ENCODE data around the gene FBLN2.
A peak's percentile ranks its signal among the peaks of the same experiment; 100 is the strongest.

Gene FBLN2

GRCh38 chr3:13547591-13548371, 1.1 kb upstream of the FBLN2 start:
- TF ChIP-seq, protein P1, sequence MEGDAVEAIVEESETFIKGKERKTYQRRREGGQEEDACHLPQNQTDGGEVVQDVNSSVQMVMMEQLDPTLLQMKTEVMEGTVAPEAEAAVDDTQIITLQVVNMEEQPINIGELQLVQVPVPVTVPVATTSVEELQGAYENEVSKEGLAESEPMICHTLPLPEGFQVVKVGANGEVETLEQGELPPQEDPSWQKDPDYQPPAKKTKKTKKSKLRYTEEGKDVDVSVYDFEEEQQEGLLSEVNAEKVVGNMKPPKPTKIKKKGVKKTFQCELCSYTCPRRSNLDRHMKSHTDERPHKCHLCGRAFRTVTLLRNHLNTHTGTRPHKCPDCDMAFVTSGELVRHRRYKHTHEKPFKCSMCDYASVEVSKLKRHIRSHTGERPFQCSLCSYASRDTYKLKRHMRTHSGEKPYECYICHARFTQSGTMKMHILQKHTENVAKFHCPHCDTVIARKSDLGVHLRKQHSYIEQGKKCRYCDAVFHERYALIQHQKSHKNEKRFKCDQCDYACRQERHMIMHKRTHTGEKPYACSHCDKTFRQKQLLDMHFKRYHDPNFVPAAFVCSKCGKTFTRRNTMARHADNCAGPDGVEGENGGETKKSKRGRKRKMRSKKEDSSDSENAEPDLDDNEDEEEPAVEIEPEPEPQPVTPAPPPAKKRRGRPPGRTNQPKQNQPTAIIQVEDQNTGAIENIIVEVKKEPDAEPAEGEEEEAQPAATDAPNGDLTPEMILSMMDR (IDR thresholded peaks at IDR 0.05; ENCODE audit: low read depth, low read length): no peak
- H3K4me3 ChIP-seq (replicated peaks in 1 of 2; ENCODE audit: low read depth in 2 of 2, low read length in 2 of 2): no peak overlapping the region
- no peak for DNase-seq (ENCODE audit: low read depth in 2 of 2)

DNA sequence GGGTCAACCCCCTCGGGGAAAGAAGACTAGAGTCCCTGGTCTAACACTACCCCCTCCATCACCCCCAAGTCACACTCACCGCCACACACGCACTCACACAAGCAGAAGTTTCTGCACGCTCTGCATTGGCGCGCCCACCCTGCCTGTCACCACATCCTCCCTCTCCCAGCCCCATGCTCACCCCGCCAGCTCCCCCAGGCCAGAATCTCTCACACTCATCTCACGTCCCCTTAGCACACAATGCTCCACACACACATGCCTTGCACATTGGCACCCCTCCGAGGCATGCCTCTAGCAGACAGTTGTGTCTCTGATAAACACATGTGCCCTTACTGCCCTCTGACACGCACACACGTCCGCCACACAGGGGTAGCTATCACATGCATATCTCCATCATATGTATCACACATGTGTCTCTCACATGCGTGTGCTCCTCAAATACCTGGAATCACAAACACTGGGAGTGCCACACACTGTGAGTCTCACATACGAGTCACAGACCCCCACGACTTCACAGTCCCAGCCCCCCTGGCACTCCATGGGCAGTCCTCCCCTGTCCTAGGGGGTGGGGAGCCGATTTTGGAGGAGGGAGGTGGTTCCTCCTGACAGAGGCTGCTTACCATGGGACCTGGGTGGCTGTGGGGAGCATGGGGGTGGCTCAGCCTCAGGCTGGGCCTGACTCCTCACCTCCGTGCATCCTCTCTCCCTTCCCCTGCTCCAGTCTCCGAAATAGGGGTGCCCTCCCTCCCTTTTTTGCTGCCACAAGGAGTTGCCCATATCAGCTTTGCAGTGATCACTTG, 898 bp downstream of the FBLN2 start:
- DNase-seq (ENCODE audit: low read depth in 2 of 2): no peak
- TF ChIP-seq, protein P1 (IDR thresholded peaks at IDR 0.05; ENCODE audit: low read depth, low read length): no peak
- peak overlapping the region in 1 of 2 donors; percentile 43 for H3K4me3 ChIP-seq (replicated peaks in 1 of 2; ENCODE audit: low read depth in 2 of 2, low read length in 2 of 2)

GRCh38 chr3:13550423-13550690, 1.4 kb downstream of the FBLN2 start:
- TF ChIP-seq, protein P1 (IDR thresholded peaks at IDR 0.05; ENCODE audit: low read depth, low read length): no peak
- H3K4me3 ChIP-seq (replicated peaks in 1 of 2; ENCODE audit: low read depth in 2 of 2, low read length in 2 of 2): peak overlapping the region in 1 of 2 donors; percentile 43

DNA sequence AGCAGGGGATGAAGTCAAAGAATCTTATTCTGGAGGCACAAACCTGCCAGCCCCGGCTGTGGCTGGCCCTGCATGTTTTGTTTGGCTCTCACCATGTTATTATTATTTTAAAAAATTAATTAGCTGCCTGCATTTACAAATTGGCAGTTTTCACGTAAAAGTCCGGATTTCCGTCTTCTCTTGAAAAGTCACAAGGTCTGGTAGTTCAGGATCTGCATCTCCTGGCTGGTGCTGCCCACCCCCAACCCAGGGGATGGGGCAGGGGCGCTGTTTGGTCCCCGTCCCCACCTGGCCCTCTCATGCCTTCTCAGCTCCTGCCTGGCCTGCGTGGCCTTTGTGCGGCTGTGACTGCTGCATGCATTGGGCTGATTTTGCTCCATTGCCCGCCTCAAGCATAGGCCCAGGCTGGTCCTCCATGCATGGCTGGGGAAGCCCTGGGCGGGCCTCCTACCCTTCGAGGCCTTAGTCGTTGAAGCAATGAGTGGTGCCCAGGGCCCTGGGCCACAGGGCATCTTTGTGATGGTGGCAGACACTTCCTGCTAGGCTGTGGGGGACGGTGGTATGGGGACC, 2.0 kb downstream of the FBLN2 start:
- no peak for DNase-seq (ENCODE audit: low read depth in 2 of 2)
- peak overlapping the region in 1 of 2 donors; percentile 43 for H3K4me3 ChIP-seq (replicated peaks in 1 of 2; ENCODE audit: low read depth in 2 of 2, low read length in 2 of 2)
- TF ChIP-seq, protein P1 (IDR thresholded peaks at IDR 0.05; ENCODE audit: low read depth, low read length): no peak

More at GRCh38 chr3:13550423-13550690, 1.4 kb downstream of the FBLN2 start:
- DNase-seq (ENCODE audit: low read depth in 2 of 2): no peak

DNA sequence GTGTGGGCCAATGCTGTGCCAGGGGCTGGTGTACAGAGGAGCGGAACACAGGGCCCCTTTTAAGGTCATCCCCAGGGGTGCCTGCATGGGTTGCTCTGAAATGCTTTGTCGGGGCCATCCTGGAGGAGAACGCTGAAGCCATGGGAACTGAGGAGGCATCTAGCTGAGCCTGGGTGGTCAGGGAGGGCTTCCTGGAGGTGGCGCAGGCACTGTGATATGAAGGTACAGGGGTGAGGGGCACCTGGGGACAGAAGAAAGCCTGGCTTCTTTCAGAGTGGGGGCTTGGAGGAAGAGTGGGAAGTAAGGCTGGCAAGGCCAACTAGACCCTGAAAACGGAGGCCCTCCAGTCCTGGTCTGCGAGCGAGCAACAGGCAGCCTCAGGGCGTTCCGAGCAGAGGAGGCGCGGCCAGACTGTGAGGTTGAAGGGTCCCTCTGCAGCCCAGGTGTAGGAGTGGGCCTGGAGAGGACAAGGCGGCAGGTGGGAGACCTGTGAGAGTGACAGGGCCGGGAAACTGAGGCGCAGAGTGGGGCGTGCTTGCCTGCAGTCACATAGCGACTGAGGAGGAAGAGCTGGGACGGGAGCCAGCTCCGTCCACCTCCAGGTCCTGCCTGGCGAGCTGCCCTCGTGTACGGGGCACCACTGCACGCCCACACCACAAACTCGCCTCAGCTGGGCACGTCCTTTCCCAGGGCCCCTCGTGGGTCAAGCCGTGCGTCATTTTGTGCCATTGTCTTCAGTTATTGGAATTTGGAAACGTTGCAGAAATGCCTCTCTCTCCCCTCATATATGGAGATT, 4.1 kb downstream of the FBLN2 start:
- TF ChIP-seq, protein P1 (IDR thresholded peaks at IDR 0.05; ENCODE audit: low read depth, low read length): no peak
- H3K4me3 ChIP-seq (replicated peaks in 1 of 2; ENCODE audit: low read depth in 2 of 2, low read length in 2 of 2): no peak overlapping the region
- DNase-seq (ENCODE audit: low read depth in 2 of 2): peak in 1 of 2 donors; percentile 11

DNA sequence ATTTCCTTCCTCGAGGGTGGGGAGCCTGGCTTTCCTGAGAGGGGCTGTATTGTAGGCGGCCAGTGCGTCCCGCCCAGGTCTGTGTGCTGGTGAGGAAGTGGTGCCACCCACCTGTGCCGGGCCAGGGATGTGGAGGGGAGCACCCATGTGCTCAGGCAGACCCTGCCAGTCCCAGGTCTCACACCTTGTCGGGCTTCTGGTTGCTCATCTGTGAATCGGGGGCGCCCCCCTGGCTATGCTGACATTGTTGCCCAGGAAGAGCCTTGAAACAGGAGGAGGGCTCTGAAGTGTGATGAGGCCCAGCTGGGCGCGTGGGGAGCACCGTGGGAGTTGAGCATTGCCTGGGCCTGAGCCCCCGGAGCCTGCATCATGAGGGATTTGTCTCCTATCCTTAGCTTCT, 4.8 kb downstream of the FBLN2 start:
- H3K4me3 ChIP-seq (replicated peaks in 1 of 2; ENCODE audit: low read depth in 2 of 2, low read length in 2 of 2): no peak overlapping the region
- no peak for DNase-seq (ENCODE audit: low read depth in 2 of 2)
- TF ChIP-seq, protein P1 (IDR thresholded peaks at IDR 0.05; ENCODE audit: low read depth, low read length): no peak

All from cardiac fibroblast (primary cell).